H9 (cell line): ENCODE results near the gene TEX53. TPM values are rescaled to one million over a fixed set of nuclear protein-coding genes. Genes with fewer than 3 reads are reported as not detected.

ENCODE experiments used
- DNase-seq: peaks from one replicate; pipeline ENCODE4 v3.0.0-alpha.2; 2017
- H2AFZ ChIP-seq: one replicate; pipeline ENCODE4 v1.6.1; 2013; ENCODE audit warnings: mild to moderate bottlenecking, low read length, control low read depth, moderate library complexity
- H2AK5ac ChIP-seq: 2 replicates; pipeline ENCODE4 v1.6.1; 2013; ENCODE audit warnings: low read length, control low read depth, mixed read lengths; ENCODE audit not compliant: insufficient read length
- H2BK120ac ChIP-seq: one replicate; pipeline ENCODE4 v1.6.1; 2013; ENCODE audit warnings: low read depth, mild to moderate bottlenecking, low read length, control low read depth, inconsistent platforms; ENCODE audit not compliant: poor library complexity, severe bottlenecking
- H2BK12ac ChIP-seq: 2 replicates; pipeline ENCODE4 v1.6.1; 2013; ENCODE audit warnings: low read length, control low read depth, mixed read lengths, low read depth; ENCODE audit not compliant: insufficient read length
- H2BK15ac ChIP-seq: 2 replicates; pipeline ENCODE4 v1.6.1; 2013; ENCODE audit warnings: low read depth, low read length, control low read depth
- H2BK20ac ChIP-seq: one replicate; pipeline ENCODE4 v1.6.1; 2013; ENCODE audit warnings: low read depth, mild to moderate bottlenecking, low read length, control low read depth, inconsistent platforms; ENCODE audit not compliant: poor library complexity, severe bottlenecking
- H2BK5ac ChIP-seq: 2 replicates; pipeline ENCODE4 v1.6.1; 2013; ENCODE audit warnings: low read length, control low read depth, mixed read lengths; ENCODE audit not compliant: insufficient read length
- H3K14ac ChIP-seq: 2 replicates; pipeline ENCODE4 v1.6.1; 2013; ENCODE audit warnings: low read length, control low read depth; ENCODE audit not compliant: insufficient read depth
- H3K18ac ChIP-seq: 2 replicates; pipeline ENCODE4 v1.6.1; 2013; ENCODE audit warnings: low read depth, mild to moderate bottlenecking, mixed read lengths, low read length, control low read depth; ENCODE audit not compliant: insufficient read length
- H3K23ac ChIP-seq: 2 replicates; pipeline ENCODE4 v1.6.1; 2013; ENCODE audit warnings: low read length, control low read depth, mixed read lengths, low read depth; ENCODE audit not compliant: insufficient read length
- H3K23me2 ChIP-seq: 2 replicates; pipeline ENCODE4 v1.6.1; 2013; ENCODE audit warnings: low read depth, mild to moderate bottlenecking, mixed read lengths, low read length, control low read depth; ENCODE audit not compliant: insufficient read length, poor library complexity, severe bottlenecking
- H3K27ac ChIP-seq: 2 replicates; pipeline ENCODE4 v1.5.1; 2013; ENCODE audit warnings: low read length, control low read depth, mixed read lengths, low read depth; ENCODE audit not compliant: insufficient read length
- H3K27me3 ChIP-seq: 2 replicates; pipeline ENCODE4 v1.6.1; 2013; ENCODE audit warnings: low read length, control low read depth, inconsistent platforms; ENCODE audit not compliant: insufficient read depth
- H3K4ac ChIP-seq: 2 replicates; pipeline ENCODE4 v1.6.1; 2013; ENCODE audit warnings: low read depth, mild to moderate bottlenecking, control low read depth, inconsistent platforms, low read length, moderate library complexity
- H3K4me1 ChIP-seq: 2 replicates; pipeline ENCODE4 v1.6.1; 2013; ENCODE audit warnings: low read length, control low read depth, inconsistent platforms; ENCODE audit not compliant: insufficient read depth
- H3K4me2 ChIP-seq: 2 replicates; pipeline ENCODE4 v1.6.1; 2013; ENCODE audit warnings: low read length, control low read depth, mixed read lengths; ENCODE audit not compliant: insufficient read length, insufficient read depth
- H3K56ac ChIP-seq: 2 replicates; pipeline ENCODE4 v1.6.1; 2013; ENCODE audit warnings: low read depth, mild to moderate bottlenecking, mixed read lengths, low read length, control low read depth; ENCODE audit not compliant: insufficient read length
- H3K79me1 ChIP-seq: 2 replicates; pipeline ENCODE4 v1.6.1; 2013; ENCODE audit warnings: low read depth, mild to moderate bottlenecking, moderate library complexity, low read length, control low read depth, inconsistent platforms; ENCODE audit not compliant: insufficient read depth, poor library complexity, severe bottlenecking
- H3K79me2 ChIP-seq: 2 replicates; pipeline ENCODE4 v1.6.1; 2013; ENCODE audit warnings: low read length, control low read depth, inconsistent platforms; ENCODE audit not compliant: insufficient read depth
- H3K9ac ChIP-seq: 2 replicates; pipeline ENCODE4 v1.6.1; 2013; ENCODE audit warnings: low read length, control low read depth, mixed read lengths; ENCODE audit not compliant: insufficient read length; ENCODE audit errors: extremely low read depth
- H3K9me3 ChIP-seq: one replicate; pipeline ENCODE4 v1.6.1; 2013; ENCODE audit warnings: low read depth, low read length, inconsistent platforms; ENCODE audit not compliant: control insufficient read depth
- H3T11ph ChIP-seq: one replicate; pipeline ENCODE4 v1.6.1; 2013; ENCODE audit warnings: mild to moderate bottlenecking, low read length, control low read depth, inconsistent platforms
- H4K20me1 ChIP-seq: one replicate; pipeline ENCODE4 v1.6.1; 2013; ENCODE audit not compliant: control insufficient read depth, insufficient read length, insufficient read depth
- H4K5ac ChIP-seq: 2 replicates; pipeline ENCODE4 v1.6.1; 2013; ENCODE audit warnings: low read depth, mild to moderate bottlenecking, mixed read lengths, low read length, control low read depth; ENCODE audit not compliant: insufficient read length
- H4K8ac ChIP-seq: replicated peaks from 2 replicates; pipeline ENCODE4 v1.6.1; 2013; ENCODE audit warnings: low read length, control low read depth, mixed read lengths, low read depth; ENCODE audit not compliant: insufficient read length
- H4K91ac ChIP-seq: 2 replicates; pipeline ENCODE4 v1.6.1; 2013; ENCODE audit warnings: low read depth, mild to moderate bottlenecking, moderate library complexity, mixed read lengths, low read length, control low read depth; ENCODE audit not compliant: insufficient read length
- H3K27ac Mint-ChIP-seq, 3 experiments: 2 replicates in 2 of 3; 3 replicates in 1 of 3; pipeline ENCODE4 v1.8.0; 2020 to 2021; ENCODE audit warnings: mixed read lengths in 3 of 3, mild to moderate bottlenecking in 1 of 3, moderate library complexity in 1 of 3
- H3K27me3 Mint-ChIP-seq: 2 replicates; pipeline ENCODE4 v1.8.0; 2021; ENCODE audit warnings: low read depth, mild to moderate bottlenecking, moderate library complexity, mixed read lengths
- H3K36me3 Mint-ChIP-seq, 3 experiments: 2 replicates in 2 of 3; 3 replicates in 1 of 3; pipeline ENCODE4 v1.8.0; 2020 to 2021; ENCODE audit warnings: low read depth in 3 of 3, mixed read lengths in 3 of 3; ENCODE audit not compliant: insufficient read depth in 1 of 3
- H3K4me1 Mint-ChIP-seq, 2 experiments: 2 replicates each; pipeline ENCODE4 v1.8.0; 2020; ENCODE audit warnings: mixed read lengths in 2 of 2
- H3K4me3 Mint-ChIP-seq, 2 experiments: 2 replicates in 1 of 2; 3 replicates in 1 of 2; pipeline ENCODE4 v1.8.0; 2020 to 2021; ENCODE audit warnings: mild to moderate bottlenecking in 2 of 2, mixed read lengths in 2 of 2, moderate library complexity in 1 of 2
- H3K9me3 Mint-ChIP-seq, 2 experiments: 2 replicates in 1 of 2; 3 replicates in 1 of 2; pipeline ENCODE4 v1.8.0; 2020; ENCODE audit warnings: mild to moderate bottlenecking in 2 of 2, mixed read lengths in 2 of 2, moderate library complexity in 1 of 2
- CTCF ChIP-seq: fragments of 200-600 bp; sonication (generic); conservative IDR thresholded peaks from 3 replicates; pipeline ENCODE4 v1.8.0; 2021; ENCODE audit warnings: antibody characterized with exemption, mild to moderate bottlenecking
- WGBS: extraction: QIAGEN DNeasy Blood & Tissue Kit; methylation state at CpG from one replicate; pipeline ENCODE4 v1.1.7; 2013; ENCODE audit warnings: missing lambda C conversion rate, low lambda C conversion rate, mixed read lengths; ENCODE audit not compliant: insufficient read length; ENCODE audit errors: extremely low coverage; 5-methylcytosine and 5-hydroxymethylcytosine counted together
- total RNA-seq: library from RNA; stranded (reverse); gene quantifications from 2 replicates; pipeline ENCODE4 v1.2.1, GENCODE V29; 2021

Gene TEX53
- total RNA-seq, 1 experiment from 2014 or later: not detected

- H2AFZ ChIP-seq: no peak overlapping the region
- no peak for TF ChIP-seq CTCF
- no peak overlapping the region for H2BK120ac ChIP-seq
- no peak overlapping the region for H3K27ac ChIP-seq
- peaks cover 45% of the 10 kb centered on the region for H3K27me3 Mint-ChIP-seq
- H3K27me3 ChIP-seq: no peaks in the 10 kb centered on the region
- no peaks in the 10 kb centered on the region for H3K4me1 ChIP-seq
- H2BK12ac ChIP-seq: no peak overlapping the region
- H3K9me3 Mint-ChIP-seq: no peaks in the 10 kb centered on the region
- no peaks in the 10 kb centered on the region for H3K23me2 ChIP-seq
- H2BK5ac ChIP-seq: no peak overlapping the region
- no peak overlapping the region for H2BK20ac ChIP-seq
- H3T11ph ChIP-seq: no peak overlapping the region
- peaks cover 9 to 10% of the 10 kb centered on the region in 2 experiments for H3K4me1 Mint-ChIP-seq
- no peak overlapping the region for H3K4me2 ChIP-seq
- no peak overlapping the region for H2BK15ac ChIP-seq
- H3K9me3 ChIP-seq: no peaks in the 10 kb centered on the region
- no peaks in the 10 kb centered on the region for H3K36me3 Mint-ChIP-seq
- no peak overlapping the region for H4K91ac ChIP-seq
- no peak overlapping the region for H4K5ac ChIP-seq
- DNase-seq: no peak
- no peak overlapping the region for H3K9ac ChIP-seq
- H3K4ac ChIP-seq: no peak overlapping the region
- no peak overlapping the region for H3K56ac ChIP-seq
- no peaks in the 10 kb centered on the region for H3K79me1 ChIP-seq
- no peaks in the 10 kb centered on the region for H4K20me1 ChIP-seq
- H4K8ac ChIP-seq: no peak overlapping the region
- H3K79me2 ChIP-seq: no peaks in the 10 kb centered on the region
- H3K14ac ChIP-seq: no peak overlapping the region
- H3K27ac Mint-ChIP-seq: no peak overlapping the region
- no CpG with 5 or more reads among the region's 2 CpGs for WGBS
- H3K4me3 Mint-ChIP-seq: no peak overlapping the region
- H3K23ac ChIP-seq: no peak overlapping the region
- H2AK5ac ChIP-seq: no peak overlapping the region
- no peak overlapping the region for H3K18ac ChIP-seq
Observed at GRCh38 chr9:114674076-114674797, 16.6 kb upstream of the TEX53 start.
